ENCODE data around the gene NELL1. TPM values are rescaled to one million over a fixed set of nuclear protein-coding genes. Genes with fewer than 3 reads are reported as not detected.

The NELL1 gene
- not detected in 2 replicates for total RNA-seq

DNA sequence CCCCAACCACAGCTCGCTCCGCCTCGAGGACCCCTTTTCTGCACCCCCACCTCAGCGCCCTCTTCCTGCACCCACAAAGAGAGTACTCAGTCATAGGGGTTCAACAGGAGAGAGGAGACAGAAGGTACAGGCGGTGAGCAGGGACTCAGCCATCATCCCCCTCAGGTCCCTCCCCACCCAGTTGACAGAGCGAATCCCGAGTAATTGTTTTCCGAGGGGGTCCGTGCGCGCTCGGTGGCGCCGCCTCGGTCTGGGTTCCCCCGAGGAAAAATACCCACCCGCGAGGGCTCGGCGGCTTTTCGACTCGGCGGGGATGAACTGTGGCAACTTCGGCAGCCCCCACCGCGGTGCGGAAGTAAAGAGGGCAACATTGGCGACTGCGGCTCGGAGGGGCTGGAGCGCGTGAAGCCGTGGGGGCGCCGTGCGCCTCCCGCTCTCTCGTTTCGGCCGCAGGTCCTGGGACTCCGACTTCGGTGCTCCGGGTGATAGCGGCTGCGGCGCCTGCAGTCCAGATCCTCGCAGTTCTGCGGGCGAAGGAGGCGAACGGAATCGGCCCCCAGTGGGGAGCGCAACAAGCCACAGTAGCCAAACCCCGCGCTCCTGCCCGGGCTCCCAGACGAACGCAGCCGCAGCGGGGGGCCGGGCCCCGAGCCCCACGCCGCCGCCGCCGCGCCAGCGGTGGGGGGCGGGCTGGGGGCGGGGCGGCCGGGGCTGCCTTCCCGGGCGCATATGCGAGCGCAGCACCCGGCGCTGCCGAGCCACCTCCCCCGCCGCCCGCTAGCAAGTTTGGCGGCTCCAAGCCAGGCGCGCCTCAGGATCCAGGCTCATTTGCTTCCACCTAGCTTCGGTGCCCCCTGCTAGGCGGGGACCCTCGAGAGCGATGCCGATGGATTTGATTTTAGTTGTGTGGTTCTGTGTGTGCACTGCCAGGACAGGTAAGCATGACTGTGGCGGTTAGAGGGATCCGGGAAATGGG is at the start of gene NELL1:
NELL1 (plus strand) TSS at position 743 of the 976 bp plus-strand sequence.

Other genes starting within 250 kb of the NELL1 start
- not detected in 2 replicates for gene SLC6A5, start 70.0 kb upstream of the NELL1 start, total RNA-seq